H9 (cell line): ENCODE results near the gene ZNF132. TPM values are rescaled to one million over a fixed set of nuclear protein-coding genes. Genes with fewer than 3 reads are reported as not detected.

Experiments used
- DNase-seq: peaks from one replicate; pipeline ENCODE4 v3.0.0-alpha.2; 2017
- H2AFZ ChIP-seq: one replicate; pipeline ENCODE4 v1.6.1; 2013; ENCODE audit warnings: mild to moderate bottlenecking, low read length, control low read depth, moderate library complexity
- H2AK5ac ChIP-seq: 2 replicates; pipeline ENCODE4 v1.6.1; 2013; ENCODE audit warnings: low read length, control low read depth, mixed read lengths; ENCODE audit not compliant: insufficient read length
- H2BK120ac ChIP-seq: one replicate; pipeline ENCODE4 v1.6.1; 2013; ENCODE audit warnings: low read depth, mild to moderate bottlenecking, low read length, control low read depth, inconsistent platforms; ENCODE audit not compliant: poor library complexity, severe bottlenecking
- H2BK12ac ChIP-seq: 2 replicates; pipeline ENCODE4 v1.6.1; 2013; ENCODE audit warnings: low read length, control low read depth, mixed read lengths, low read depth; ENCODE audit not compliant: insufficient read length
- H2BK15ac ChIP-seq: 2 replicates; pipeline ENCODE4 v1.6.1; 2013; ENCODE audit warnings: low read depth, low read length, control low read depth
- H2BK20ac ChIP-seq: one replicate; pipeline ENCODE4 v1.6.1; 2013; ENCODE audit warnings: low read depth, mild to moderate bottlenecking, low read length, control low read depth, inconsistent platforms; ENCODE audit not compliant: poor library complexity, severe bottlenecking
- H2BK5ac ChIP-seq: 2 replicates; pipeline ENCODE4 v1.6.1; 2013; ENCODE audit warnings: low read length, control low read depth, mixed read lengths; ENCODE audit not compliant: insufficient read length
- H3K14ac ChIP-seq: 2 replicates; pipeline ENCODE4 v1.6.1; 2013; ENCODE audit warnings: low read length, control low read depth; ENCODE audit not compliant: insufficient read depth
- H3K18ac ChIP-seq: 2 replicates; pipeline ENCODE4 v1.6.1; 2013; ENCODE audit warnings: low read depth, mild to moderate bottlenecking, mixed read lengths, low read length, control low read depth; ENCODE audit not compliant: insufficient read length
- H3K23ac ChIP-seq: 2 replicates; pipeline ENCODE4 v1.6.1; 2013; ENCODE audit warnings: low read length, control low read depth, mixed read lengths, low read depth; ENCODE audit not compliant: insufficient read length
- H3K23me2 ChIP-seq: 2 replicates; pipeline ENCODE4 v1.6.1; 2013; ENCODE audit warnings: low read depth, mild to moderate bottlenecking, mixed read lengths, low read length, control low read depth; ENCODE audit not compliant: insufficient read length, poor library complexity, severe bottlenecking
- H3K27ac ChIP-seq: 2 replicates; pipeline ENCODE4 v1.5.1; 2013; ENCODE audit warnings: low read length, control low read depth, mixed read lengths, low read depth; ENCODE audit not compliant: insufficient read length
- H3K27me3 ChIP-seq: 2 replicates; pipeline ENCODE4 v1.6.1; 2013; ENCODE audit warnings: low read length, control low read depth, inconsistent platforms; ENCODE audit not compliant: insufficient read depth
- H3K4ac ChIP-seq: 2 replicates; pipeline ENCODE4 v1.6.1; 2013; ENCODE audit warnings: low read depth, mild to moderate bottlenecking, control low read depth, inconsistent platforms, low read length, moderate library complexity
- H3K4me1 ChIP-seq: 2 replicates; pipeline ENCODE4 v1.6.1; 2013; ENCODE audit warnings: low read length, control low read depth, inconsistent platforms; ENCODE audit not compliant: insufficient read depth
- H3K4me2 ChIP-seq: 2 replicates; pipeline ENCODE4 v1.6.1; 2013; ENCODE audit warnings: low read length, control low read depth, mixed read lengths; ENCODE audit not compliant: insufficient read length, insufficient read depth
- H3K56ac ChIP-seq: 2 replicates; pipeline ENCODE4 v1.6.1; 2013; ENCODE audit warnings: low read depth, mild to moderate bottlenecking, mixed read lengths, low read length, control low read depth; ENCODE audit not compliant: insufficient read length
- H3K79me1 ChIP-seq: 2 replicates; pipeline ENCODE4 v1.6.1; 2013; ENCODE audit warnings: low read depth, mild to moderate bottlenecking, moderate library complexity, low read length, control low read depth, inconsistent platforms; ENCODE audit not compliant: insufficient read depth, poor library complexity, severe bottlenecking
- H3K79me2 ChIP-seq: 2 replicates; pipeline ENCODE4 v1.6.1; 2013; ENCODE audit warnings: low read length, control low read depth, inconsistent platforms; ENCODE audit not compliant: insufficient read depth
- H3K9ac ChIP-seq: 2 replicates; pipeline ENCODE4 v1.6.1; 2013; ENCODE audit warnings: low read length, control low read depth, mixed read lengths; ENCODE audit not compliant: insufficient read length; ENCODE audit errors: extremely low read depth
- H3K9me3 ChIP-seq: one replicate; pipeline ENCODE4 v1.6.1; 2013; ENCODE audit warnings: low read depth, low read length, inconsistent platforms; ENCODE audit not compliant: control insufficient read depth
- H3T11ph ChIP-seq: one replicate; pipeline ENCODE4 v1.6.1; 2013; ENCODE audit warnings: mild to moderate bottlenecking, low read length, control low read depth, inconsistent platforms
- H4K20me1 ChIP-seq: one replicate; pipeline ENCODE4 v1.6.1; 2013; ENCODE audit not compliant: control insufficient read depth, insufficient read length, insufficient read depth
- H4K5ac ChIP-seq: 2 replicates; pipeline ENCODE4 v1.6.1; 2013; ENCODE audit warnings: low read depth, mild to moderate bottlenecking, mixed read lengths, low read length, control low read depth; ENCODE audit not compliant: insufficient read length
- H4K8ac ChIP-seq: replicated peaks from 2 replicates; pipeline ENCODE4 v1.6.1; 2013; ENCODE audit warnings: low read length, control low read depth, mixed read lengths, low read depth; ENCODE audit not compliant: insufficient read length
- H4K91ac ChIP-seq: 2 replicates; pipeline ENCODE4 v1.6.1; 2013; ENCODE audit warnings: low read depth, mild to moderate bottlenecking, moderate library complexity, mixed read lengths, low read length, control low read depth; ENCODE audit not compliant: insufficient read length
- H3K27ac Mint-ChIP-seq, 3 experiments: 2 replicates in 2 of 3; 3 replicates in 1 of 3; pipeline ENCODE4 v1.8.0; 2020 to 2021; ENCODE audit warnings: mixed read lengths in 3 of 3, mild to moderate bottlenecking in 1 of 3, moderate library complexity in 1 of 3
- H3K27me3 Mint-ChIP-seq: 2 replicates; pipeline ENCODE4 v1.8.0; 2021; ENCODE audit warnings: low read depth, mild to moderate bottlenecking, moderate library complexity, mixed read lengths
- H3K36me3 Mint-ChIP-seq, 3 experiments: 2 replicates in 2 of 3; 3 replicates in 1 of 3; pipeline ENCODE4 v1.8.0; 2020 to 2021; ENCODE audit warnings: low read depth in 3 of 3, mixed read lengths in 3 of 3; ENCODE audit not compliant: insufficient read depth in 1 of 3
- H3K4me1 Mint-ChIP-seq, 2 experiments: 2 replicates each; pipeline ENCODE4 v1.8.0; 2020; ENCODE audit warnings: mixed read lengths in 2 of 2
- H3K4me3 Mint-ChIP-seq, 2 experiments: 2 replicates in 1 of 2; 3 replicates in 1 of 2; pipeline ENCODE4 v1.8.0; 2020 to 2021; ENCODE audit warnings: mild to moderate bottlenecking in 2 of 2, mixed read lengths in 2 of 2, moderate library complexity in 1 of 2
- H3K9me3 Mint-ChIP-seq, 2 experiments: 2 replicates in 1 of 2; 3 replicates in 1 of 2; pipeline ENCODE4 v1.8.0; 2020; ENCODE audit warnings: mild to moderate bottlenecking in 2 of 2, mixed read lengths in 2 of 2, moderate library complexity in 1 of 2
- total RNA-seq: library from RNA; stranded (reverse); gene quantifications from 2 replicates; pipeline ENCODE4 v1.2.1, GENCODE V29; 2021
- TF ChIP-seq, protein P1 (sequence below): fragments of 200-600 bp; sonication (generic); conservative IDR thresholded peaks from 3 replicates; pipeline ENCODE4 v1.8.0; 2021; ENCODE audit warnings: antibody characterized with exemption, mild to moderate bottlenecking

Gene ZNF132
- total RNA-seq, 1 experiment from 2014 or later, result 0.24 TPM

GRCh38 chr19:58473775-58474174, 33.8 kb upstream of the ZNF132 start:
- Histone ChIP-seq H2BK120ac (no peak overlapping the region), H3K23ac (no peak overlapping the region), H3K27ac (no peak overlapping the region), H3K9me3 (no peaks in the 10 kb centered on the region), H3K79me1 (no peaks in the 10 kb centered on the region), H2BK5ac (no peak overlapping the region), H4K8ac (no peak overlapping the region), H3K56ac (no peak overlapping the region), H3K4ac (no peak overlapping the region), H3K18ac (no peak overlapping the region), H3K23me2 (peaks cover 7% of the 10 kb centered on the region), H4K91ac (no peak overlapping the region), H3K27me3 (no peaks in the 10 kb centered on the region), H2BK12ac (no peak overlapping the region), H2AK5ac (no peak overlapping the region), H4K20me1 (no peaks in the 10 kb centered on the region), H3K4me2 (no peak overlapping the region), H2BK15ac (no peak overlapping the region), H2BK20ac (no peak overlapping the region), H3K79me2 (no peaks in the 10 kb centered on the region), H3K4me1 (no peaks in the 10 kb centered on the region), H3K14ac (no peak overlapping the region), H3T11ph (no peak overlapping the region), H4K5ac (no peak overlapping the region), H3K9ac (no peak overlapping the region), H2AFZ (no peak overlapping the region)
- Mint-ChIP-seq H3K27ac (no peak overlapping the region), H3K27me3 (no peaks in the 10 kb centered on the region; the same call in 1 of the 2 replicates), H3K36me3 (peaks cover 2 to 20% (median 4%) of the 10 kb centered on the region in 3 experiments; a peak in 6 of 7 replicates), H3K4me3 (no peak overlapping the region; a peak in 1 of 5 replicates), H3K9me3 (no peaks in the 10 kb centered on the region), H3K4me1 (peaks cover 9 to 13% of the 10 kb centered on the region in 2 experiments)
- TF ChIP-seq, protein P1, sequence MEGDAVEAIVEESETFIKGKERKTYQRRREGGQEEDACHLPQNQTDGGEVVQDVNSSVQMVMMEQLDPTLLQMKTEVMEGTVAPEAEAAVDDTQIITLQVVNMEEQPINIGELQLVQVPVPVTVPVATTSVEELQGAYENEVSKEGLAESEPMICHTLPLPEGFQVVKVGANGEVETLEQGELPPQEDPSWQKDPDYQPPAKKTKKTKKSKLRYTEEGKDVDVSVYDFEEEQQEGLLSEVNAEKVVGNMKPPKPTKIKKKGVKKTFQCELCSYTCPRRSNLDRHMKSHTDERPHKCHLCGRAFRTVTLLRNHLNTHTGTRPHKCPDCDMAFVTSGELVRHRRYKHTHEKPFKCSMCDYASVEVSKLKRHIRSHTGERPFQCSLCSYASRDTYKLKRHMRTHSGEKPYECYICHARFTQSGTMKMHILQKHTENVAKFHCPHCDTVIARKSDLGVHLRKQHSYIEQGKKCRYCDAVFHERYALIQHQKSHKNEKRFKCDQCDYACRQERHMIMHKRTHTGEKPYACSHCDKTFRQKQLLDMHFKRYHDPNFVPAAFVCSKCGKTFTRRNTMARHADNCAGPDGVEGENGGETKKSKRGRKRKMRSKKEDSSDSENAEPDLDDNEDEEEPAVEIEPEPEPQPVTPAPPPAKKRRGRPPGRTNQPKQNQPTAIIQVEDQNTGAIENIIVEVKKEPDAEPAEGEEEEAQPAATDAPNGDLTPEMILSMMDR, result no peak
- no peak for DNase-seq
